Mammary epithelial cell (primary cell): ENCODE data around the gene ITGB3BP.

Source experiments
- CTCF ChIP-seq, 2 donors: IDR thresholded peaks in 1 of 2; conservative IDR thresholded peaks in 1 of 2; 2 replicates each; pipeline ENCODE4 v1.5.1; 2011 to 2012; ENCODE audit warnings: inconsistent platforms in 2 of 2, low read length in 2 of 2, mild to moderate bottlenecking in 2 of 2, control low read depth in 1 of 2, low read depth in 1 of 2; ENCODE audit not compliant: insufficient read depth in 1 of 2; ENCODE audit errors: extremely low read depth in 1 of 2
- EZH2 ChIP-seq: IDR thresholded peaks from 2 replicates; pipeline ENCODE4 v1.6.1; 2012; ENCODE audit warnings: low read length, inconsistent platforms, borderline replicate concordance

GRCh38 chr1:63548877-63549276 lies 25.9 kb upstream of the ITGB3BP start:
- no peak for TF ChIP-seq CTCF (conservative IDR thresholded peaks at IDR 0.05 in 1 of 2, IDR thresholded peaks at IDR 0.05 in 1 of 2; ENCODE audit: extremely low read depth in 1 of 2, insufficient read depth in 1 of 2, low read depth in 1 of 2, low read length in 2 of 2)
- no peak for TF ChIP-seq EZH2
